Stimulated activated CD8-positive, alpha-beta memory T cell treated with anti-CD3 and anti-CD28 coated beads, Interleukin-12 subunit alpha, Interleukin-12 subunit beta, amount 100 ng/mL, for 1 hour (primary cell): Measurements from ENCODE around the gene SNPH.

Experiments
- DNase-seq: peaks from one replicate; pipeline ENCODE4 v3.0.0-alpha.2; 2020; ENCODE audit warnings: low read depth

SNPH gene

GRCh38 chr20:1264727-1265126 lies 1.4 kb upstream of the SNPH start:
- no peak for DNase-seq

GRCh38 chr20:1265226-1265915 lies 723 bp upstream of the SNPH start:
- no peak for DNase-seq

- DNase-seq, result no peak
These were observed 253 bp upstream of the SNPH start for GRCh38 chr20:1265916-1266166.

GRCh38 chr20:1267161-1267560 lies 1.1 kb downstream of the SNPH start:
- DNase-seq, result no peak

GRCh38 chr20:1267809-1268374 lies 1.8 kb downstream of the SNPH start:
- DNase-seq, result no peak

GRCh38 chr20:1269235-1269634 lies 3.1 kb downstream of the SNPH start:
- DNase-seq, result no peak

- no peak for DNase-seq
These were observed 3.8 kb downstream of the SNPH start for GRCh38 chr20:1269850-1270249.

GRCh38 chr20:1272368-1273100 lies 6.4 kb downstream of the SNPH start:
- DNase-seq, result no peak

GRCh38 chr20:1273366-1273765 lies 7.3 kb downstream of the SNPH start:
- DNase-seq, result no peak

- no peak for DNase-seq
These were observed 8.6 kb downstream of the SNPH start for GRCh38 chr20:1274485-1275311.

- no peak for DNase-seq
These were observed 9.8 kb downstream of the SNPH start for GRCh38 chr20:1275919-1276318.

- no peak for DNase-seq
These were observed 11.6 kb downstream of the SNPH start for GRCh38 chr20:1277529-1278322.

GRCh38 chr20:1278993-1279392 lies 12.9 kb downstream of the SNPH start:
- no peak for DNase-seq

- no peak for DNase-seq
These were observed 14.4 kb downstream of the SNPH start for GRCh38 chr20:1280195-1281102.

GRCh38 chr20:1281279-1282057 lies 15.4 kb downstream of the SNPH start:
- DNase-seq, result no peak

- no peak for DNase-seq
These were observed 16.9 kb downstream of the SNPH start for GRCh38 chr20:1282966-1283365.

- DNase-seq, result no peak
These were observed 17.7 kb downstream of the SNPH start for GRCh38 chr20:1283522-1284510.

GRCh38 chr20:1286267-1287024 lies 20.4 kb downstream of the SNPH start:
- no peak for DNase-seq
